Panc1 (cell line): ENCODE data around the gene DCST2. TPM values are rescaled to one million over a fixed set of nuclear protein-coding genes. Genes with fewer than 3 reads are reported as not detected.

Experiments
- ATAC-seq: fragments of 200-7000 bp; cut with Tn5 transposase; 2 replicates; pipeline ENCODE4 v1.9.1; 2020; ENCODE audit warnings: mild to moderate bottlenecking, moderate library complexity
- BruUV-seq: library from RNA; stranded (reverse); fragments of 400-500 nt; replicated peaks from 2 replicates; lab custom pipeline; 2021; lab: Mats Ljungman, UMichigan
- CTCF ChIA-PET: fragments of 300-600 bp; sonication (Branson Sonifier 250); formaldehyde crosslinking; loops from one replicate; lab custom pipeline; 2022; ENCODE audit warnings: antibody characterized with exemption; lab: Charles Lee
- POLR2A ChIA-PET: fragments of 300-600 bp; sonication (Branson Sonifier 250); formaldehyde crosslinking; loops from one replicate; lab custom pipeline; 2022; ENCODE audit warnings: antibody characterized with exemption; lab: Charles Lee
- DNase-seq: peaks from one replicate; pipeline ENCODE4 v3.0.0-alpha.2; 2010; ENCODE audit warnings: low read depth, low spot score
- H3K27ac ChIP-seq: 2 replicates; pipeline ENCODE4 v1.5.1; 2011; ENCODE audit warnings: mild to moderate bottlenecking, low read length, inconsistent platforms
- H3K27me3 ChIP-seq: fragments of 200-500 bp; sonication (Bioruptor generic); 2 replicates; pipeline ENCODE4 v1.6.0; 2014; ENCODE audit warnings: low read length, inconsistent platforms; ENCODE audit not compliant: control insufficient read depth, insufficient read depth
- H3K36me3 ChIP-seq: fragments of 200-500 bp; sonication (Bioruptor generic); 2 replicates; pipeline ENCODE4 v1.5.1; 2014; ENCODE audit warnings: inconsistent platforms, mild to moderate bottlenecking, low read length, moderate library complexity; ENCODE audit not compliant: control insufficient read depth, insufficient read depth
- H3K4me1 ChIP-seq: 2 replicates; pipeline ENCODE4 v1.5.1; 2011; ENCODE audit warnings: inconsistent platforms, mild to moderate bottlenecking, low read length, moderate library complexity; ENCODE audit not compliant: control insufficient read depth, insufficient read depth
- H3K4me3 ChIP-seq, 2 experiments: 2 replicates each; pipeline ENCODE4 v1.5.1; 2011 to 2012; ENCODE audit warnings: low read depth in 2 of 2, low read length in 2 of 2, mild to moderate bottlenecking in 2 of 2, inconsistent platforms in 1 of 2, moderate library complexity in 1 of 2
- H3K9me3 ChIP-seq: fragments of 200-500 bp; sonication (Bioruptor generic); 2 replicates; pipeline ENCODE4 v1.5.1; 2014; ENCODE audit warnings: low read depth, mild to moderate bottlenecking, inconsistent platforms, low read length, moderate library complexity; ENCODE audit not compliant: control insufficient read depth, insufficient read depth
- POLR2AphosphoS5 ChIP-seq: IDR thresholded peaks from 2 replicates; pipeline ENCODE4 v1.6.1; 2012; ENCODE audit warnings: mild to moderate bottlenecking, low read depth, low read length, moderate library complexity
- SIN3A ChIP-seq: IDR thresholded peaks from 2 replicates; pipeline ENCODE4 v1.6.1; 2012; ENCODE audit warnings: low read depth, mild to moderate bottlenecking, low read length, moderate library complexity, borderline replicate concordance; ENCODE audit not compliant: insufficient read depth
- TCF7L2 ChIP-seq: IDR thresholded peaks from 2 replicates; pipeline ENCODE4 v1.6.1; 2011; ENCODE audit warnings: mild to moderate bottlenecking, low read depth, low read length, inconsistent platforms
- in situ Hi-C: cut with HindIII; loops from 2 replicates; pipeline ENCODE4 v1.10.0; 2016; ENCODE audit warnings: low sequenced_read_pairs, low pct_unique_long_range_greater_than_20kb
- intact Hi-C: fragments of 100-400 bp; cut with micrococcal nuclease; formaldehyde crosslinking; loops from one replicate; pipeline ENCODE4 v1.10.0; 2022; ENCODE audit not compliant: unreplicated experiment
- total RNA-seq: library from RNA; stranded (reverse); gene quantifications from one replicate; pipeline ENCODE4 v1.2.1, GENCODE V29; 2021; ENCODE audit not compliant: unreplicated experiment
- TF ChIP-seq, protein P1 (sequence below): fragments of 450-650 bp; IDR thresholded peaks from 2 replicates; pipeline ENCODE4 v1.5.1; 2017; ENCODE audit warnings: mild to moderate bottlenecking
- TF ChIP-seq, protein P2 (sequence below), 2 experiments: IDR thresholded peaks; 2 replicates each; pipeline ENCODE4 v1.6.1; 2011 to 2012; ENCODE audit warnings: low read depth in 2 of 2, control low read depth in 1 of 2, low read length in 1 of 2, mild to moderate bottlenecking in 1 of 2, moderate library complexity in 1 of 2; ENCODE audit not compliant: insufficient read depth in 1 of 2

Gene DCST2
- total RNA-seq, 1 experiment from 2014 or later, result 0.13 TPM

DNA sequence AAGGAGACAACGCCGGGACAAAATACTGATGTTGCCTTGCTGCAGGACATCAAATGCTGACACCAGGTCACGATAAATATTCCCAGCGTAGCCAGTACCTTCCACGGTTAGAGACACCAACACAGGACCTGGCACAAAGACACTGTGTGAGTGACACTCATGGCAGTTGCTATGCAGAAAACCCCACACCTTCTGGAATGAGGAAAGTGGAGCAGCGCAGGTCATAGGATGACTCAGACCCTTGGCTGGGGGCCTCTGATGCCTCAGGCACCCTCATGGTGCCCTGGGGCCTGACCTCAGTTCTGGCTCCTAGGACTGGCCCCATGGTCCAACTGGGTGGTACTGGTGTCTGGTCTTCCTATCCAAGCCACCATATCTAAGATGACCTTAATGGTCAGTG is 7.0 kb downstream of the DCST2 start:
- Histone ChIP-seq H3K27ac (no peak overlapping the region), H3K9me3 (no peaks in the 10 kb centered on the region), H3K36me3 (no peaks in the 10 kb centered on the region), H3K27me3 (no peaks in the 10 kb centered on the region), H3K4me3 (no peak overlapping the region), H3K4me1 (no peaks in the 10 kb centered on the region)
- ATAC-seq, result no peak
- TF ChIP-seq, protein P1, sequence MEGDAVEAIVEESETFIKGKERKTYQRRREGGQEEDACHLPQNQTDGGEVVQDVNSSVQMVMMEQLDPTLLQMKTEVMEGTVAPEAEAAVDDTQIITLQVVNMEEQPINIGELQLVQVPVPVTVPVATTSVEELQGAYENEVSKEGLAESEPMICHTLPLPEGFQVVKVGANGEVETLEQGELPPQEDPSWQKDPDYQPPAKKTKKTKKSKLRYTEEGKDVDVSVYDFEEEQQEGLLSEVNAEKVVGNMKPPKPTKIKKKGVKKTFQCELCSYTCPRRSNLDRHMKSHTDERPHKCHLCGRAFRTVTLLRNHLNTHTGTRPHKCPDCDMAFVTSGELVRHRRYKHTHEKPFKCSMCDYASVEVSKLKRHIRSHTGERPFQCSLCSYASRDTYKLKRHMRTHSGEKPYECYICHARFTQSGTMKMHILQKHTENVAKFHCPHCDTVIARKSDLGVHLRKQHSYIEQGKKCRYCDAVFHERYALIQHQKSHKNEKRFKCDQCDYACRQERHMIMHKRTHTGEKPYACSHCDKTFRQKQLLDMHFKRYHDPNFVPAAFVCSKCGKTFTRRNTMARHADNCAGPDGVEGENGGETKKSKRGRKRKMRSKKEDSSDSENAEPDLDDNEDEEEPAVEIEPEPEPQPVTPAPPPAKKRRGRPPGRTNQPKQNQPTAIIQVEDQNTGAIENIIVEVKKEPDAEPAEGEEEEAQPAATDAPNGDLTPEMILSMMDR, result no peak
- TF ChIP-seq, protein P2, sequence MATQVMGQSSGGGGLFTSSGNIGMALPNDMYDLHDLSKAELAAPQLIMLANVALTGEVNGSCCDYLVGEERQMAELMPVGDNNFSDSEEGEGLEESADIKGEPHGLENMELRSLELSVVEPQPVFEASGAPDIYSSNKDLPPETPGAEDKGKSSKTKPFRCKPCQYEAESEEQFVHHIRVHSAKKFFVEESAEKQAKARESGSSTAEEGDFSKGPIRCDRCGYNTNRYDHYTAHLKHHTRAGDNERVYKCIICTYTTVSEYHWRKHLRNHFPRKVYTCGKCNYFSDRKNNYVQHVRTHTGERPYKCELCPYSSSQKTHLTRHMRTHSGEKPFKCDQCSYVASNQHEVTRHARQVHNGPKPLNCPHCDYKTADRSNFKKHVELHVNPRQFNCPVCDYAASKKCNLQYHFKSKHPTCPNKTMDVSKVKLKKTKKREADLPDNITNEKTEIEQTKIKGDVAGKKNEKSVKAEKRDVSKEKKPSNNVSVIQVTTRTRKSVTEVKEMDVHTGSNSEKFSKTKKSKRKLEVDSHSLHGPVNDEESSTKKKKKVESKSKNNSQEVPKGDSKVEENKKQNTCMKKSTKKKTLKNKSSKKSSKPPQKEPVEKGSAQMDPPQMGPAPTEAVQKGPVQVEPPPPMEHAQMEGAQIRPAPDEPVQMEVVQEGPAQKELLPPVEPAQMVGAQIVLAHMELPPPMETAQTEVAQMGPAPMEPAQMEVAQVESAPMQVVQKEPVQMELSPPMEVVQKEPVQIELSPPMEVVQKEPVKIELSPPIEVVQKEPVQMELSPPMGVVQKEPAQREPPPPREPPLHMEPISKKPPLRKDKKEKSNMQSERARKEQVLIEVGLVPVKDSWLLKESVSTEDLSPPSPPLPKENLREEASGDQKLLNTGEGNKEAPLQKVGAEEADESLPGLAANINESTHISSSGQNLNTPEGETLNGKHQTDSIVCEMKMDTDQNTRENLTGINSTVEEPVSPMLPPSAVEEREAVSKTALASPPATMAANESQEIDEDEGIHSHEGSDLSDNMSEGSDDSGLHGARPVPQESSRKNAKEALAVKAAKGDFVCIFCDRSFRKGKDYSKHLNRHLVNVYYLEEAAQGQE (IDR thresholded peaks at IDR 0.05; ENCODE audit: insufficient read depth in 1 of 2, low read depth in 2 of 2, low read length in 1 of 2), result no peak
- no peak for TF ChIP-seq POLR2AphosphoS5
- no peak for TF ChIP-seq SIN3A
- no peak for TF ChIP-seq TCF7L2
- DNase-seq, result no peak
- in situ Hi-C loops, result no loop called here
- BruUV-seq, result no TSS peak
- intact Hi-C loops, result no loop called here
- POLR2A ChIA-PET, result no interaction called here
- CTCF ChIA-PET, result no interaction called here

DNA sequence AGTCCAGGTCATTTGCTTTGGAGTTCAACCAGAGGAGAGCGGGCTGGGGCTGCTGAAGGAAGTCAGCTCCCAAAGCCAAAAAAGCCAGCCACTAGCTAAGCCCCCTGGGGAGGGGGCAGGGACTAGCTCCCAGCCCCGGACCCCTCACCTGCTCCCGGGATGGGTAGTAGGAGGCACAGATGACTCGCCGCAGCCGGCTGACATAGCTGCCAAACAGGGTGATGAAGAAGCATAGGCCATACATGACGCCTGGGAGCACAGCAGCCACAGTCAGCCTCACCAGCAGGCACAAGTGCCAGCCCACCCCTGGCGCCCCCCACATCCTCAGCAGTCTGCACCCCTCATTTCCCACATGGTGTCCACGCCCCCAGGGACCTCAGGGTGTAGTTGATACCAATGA is 7.4 kb downstream of the DCST2 start:
- BruUV-seq, result no TSS peak
- in situ Hi-C loops, result no loop called here
- CTCF ChIA-PET, result no interaction called here
- Histone ChIP-seq H3K4me1 (no peaks in the 10 kb centered on the region), H3K9me3 (no peaks in the 10 kb centered on the region), H3K27me3 (no peaks in the 10 kb centered on the region), H3K36me3 (no peaks in the 10 kb centered on the region), H3K27ac (no peak overlapping the region), H3K4me3 (no peak overlapping the region)
- TF ChIP-seq, protein P1, result no peak
- TF ChIP-seq, protein P2 (IDR thresholded peaks at IDR 0.05; ENCODE audit: insufficient read depth in 1 of 2, low read depth in 2 of 2, low read length in 1 of 2), result no peak
- TF ChIP-seq SIN3A, result no peak
- TF ChIP-seq TCF7L2, result no peak
- TF ChIP-seq POLR2AphosphoS5, result no peak
- DNase-seq (no peak), ATAC-seq (no peak)
- intact Hi-C loops, result no loop called here
- POLR2A ChIA-PET, result no interaction called here
